RWPE2 (cell line): ENCODE results near the gene CYTL1.

ENCODE experiments used
- ATAC-seq: fragments of 200-7000 bp; cut with Tn5 transposase; 3 replicates; pipeline ENCODE4 v1.9.1; 2021; ENCODE audit warnings: low read depth
- DNase-seq: peaks from one replicate; pipeline ENCODE4 v3.0.0-alpha.2; 2020; ENCODE audit warnings: low spot score
- H3K27ac ChIP-seq: fragments of 450-650 bp; 2 replicates; pipeline ENCODE4 v1.5.1; 2017; ENCODE audit warnings: mild to moderate bottlenecking; ENCODE audit not compliant: poor library complexity, severe bottlenecking
- H3K27me3 ChIP-seq: fragments of 250-450 bp; sonication (Bioruptor Pico); 2 replicates; pipeline ENCODE4 v1.5.1; 2021; ENCODE audit warnings: mild to moderate bottlenecking, moderate library complexity; ENCODE audit not compliant: insufficient read depth, poor library complexity, severe bottlenecking
- H3K36me3 ChIP-seq: fragments of 250-450 bp; sonication (Bioruptor Pico); 2 replicates; pipeline ENCODE4 v1.5.1; 2020; ENCODE audit warnings: low read depth, mild to moderate bottlenecking, moderate library complexity
- H3K4me1 ChIP-seq: fragments of 250-450 bp; sonication (Bioruptor Pico); 2 replicates; pipeline ENCODE4 v1.5.1; 2021; ENCODE audit warnings: mild to moderate bottlenecking, moderate library complexity; ENCODE audit not compliant: insufficient read depth, poor library complexity, severe bottlenecking
- H3K4me3 ChIP-seq: fragments of 250-450 bp; sonication (Bioruptor Pico); 2 replicates; pipeline ENCODE4 v1.5.1; 2021; ENCODE audit warnings: mild to moderate bottlenecking, moderate library complexity; ENCODE audit not compliant: severe bottlenecking
- H3K9me3 ChIP-seq: fragments of 250-450 bp; sonication (Bioruptor Pico); 2 replicates; pipeline ENCODE4 v1.5.1; 2021; ENCODE audit warnings: mild to moderate bottlenecking, moderate library complexity; ENCODE audit not compliant: severe bottlenecking
- TF ChIP-seq, protein P1 (sequence below): fragments of 450-650 bp; IDR thresholded peaks from one replicate; pipeline ENCODE4 v1.5.1; 2017; ENCODE audit warnings: mild to moderate bottlenecking, moderate library complexity; ENCODE audit not compliant: poor library complexity, severe bottlenecking

CYTL1 gene

DNA sequence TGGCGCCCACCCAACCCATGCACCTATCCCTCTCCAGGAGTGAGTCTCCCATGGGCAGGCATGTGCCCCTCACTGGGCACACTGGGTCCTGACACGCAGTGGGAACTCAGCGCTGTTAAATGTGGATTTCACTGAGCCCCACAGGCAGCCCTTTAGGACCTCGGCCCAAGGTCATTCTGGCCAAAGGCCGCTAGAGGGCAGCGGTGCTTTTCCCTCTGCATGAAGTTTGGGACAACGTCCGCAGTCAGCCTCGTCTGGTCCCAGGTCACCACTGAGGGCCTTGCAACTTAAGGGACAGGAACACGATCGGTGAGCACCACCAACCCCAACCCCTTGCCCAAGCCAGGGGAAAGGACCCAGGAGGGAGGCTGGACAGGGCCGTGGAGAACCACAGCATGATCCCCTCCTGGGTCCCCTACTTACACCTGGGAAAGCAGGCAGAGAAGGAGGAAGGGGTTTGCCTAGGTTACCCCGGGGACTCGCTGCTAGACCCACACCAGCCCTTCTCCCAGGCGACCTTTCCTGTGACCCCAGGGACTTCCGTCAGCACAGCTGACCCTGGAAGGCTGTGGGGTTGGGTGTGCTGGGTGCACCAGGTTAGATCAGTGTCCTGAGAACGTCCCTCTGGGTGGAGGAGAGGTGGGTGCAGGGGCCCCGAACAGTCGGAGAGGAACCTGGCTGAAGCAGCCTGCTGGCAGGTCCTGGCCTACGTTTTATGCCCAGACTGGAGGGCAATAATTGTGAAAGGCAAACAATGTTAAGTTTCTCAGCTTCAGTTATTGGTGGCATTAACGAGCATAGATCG, 24.0 kb downstream of the CYTL1 start:
- H3K27me3 ChIP-seq, result peaks cover 12% of the 10 kb centered on the region
- no peaks in the 10 kb centered on the region for H3K4me1 ChIP-seq
- peak; percentile 84 for ATAC-seq
- H3K4me3 ChIP-seq, result no peak overlapping the region
- TF ChIP-seq, protein P1, sequence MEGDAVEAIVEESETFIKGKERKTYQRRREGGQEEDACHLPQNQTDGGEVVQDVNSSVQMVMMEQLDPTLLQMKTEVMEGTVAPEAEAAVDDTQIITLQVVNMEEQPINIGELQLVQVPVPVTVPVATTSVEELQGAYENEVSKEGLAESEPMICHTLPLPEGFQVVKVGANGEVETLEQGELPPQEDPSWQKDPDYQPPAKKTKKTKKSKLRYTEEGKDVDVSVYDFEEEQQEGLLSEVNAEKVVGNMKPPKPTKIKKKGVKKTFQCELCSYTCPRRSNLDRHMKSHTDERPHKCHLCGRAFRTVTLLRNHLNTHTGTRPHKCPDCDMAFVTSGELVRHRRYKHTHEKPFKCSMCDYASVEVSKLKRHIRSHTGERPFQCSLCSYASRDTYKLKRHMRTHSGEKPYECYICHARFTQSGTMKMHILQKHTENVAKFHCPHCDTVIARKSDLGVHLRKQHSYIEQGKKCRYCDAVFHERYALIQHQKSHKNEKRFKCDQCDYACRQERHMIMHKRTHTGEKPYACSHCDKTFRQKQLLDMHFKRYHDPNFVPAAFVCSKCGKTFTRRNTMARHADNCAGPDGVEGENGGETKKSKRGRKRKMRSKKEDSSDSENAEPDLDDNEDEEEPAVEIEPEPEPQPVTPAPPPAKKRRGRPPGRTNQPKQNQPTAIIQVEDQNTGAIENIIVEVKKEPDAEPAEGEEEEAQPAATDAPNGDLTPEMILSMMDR, result peak; percentile 91
- no peak for DNase-seq
- H3K36me3 ChIP-seq, result no peaks in the 10 kb centered on the region
- no peaks in the 10 kb centered on the region for H3K9me3 ChIP-seq
- no peak overlapping the region for H3K27ac ChIP-seq

DNA sequence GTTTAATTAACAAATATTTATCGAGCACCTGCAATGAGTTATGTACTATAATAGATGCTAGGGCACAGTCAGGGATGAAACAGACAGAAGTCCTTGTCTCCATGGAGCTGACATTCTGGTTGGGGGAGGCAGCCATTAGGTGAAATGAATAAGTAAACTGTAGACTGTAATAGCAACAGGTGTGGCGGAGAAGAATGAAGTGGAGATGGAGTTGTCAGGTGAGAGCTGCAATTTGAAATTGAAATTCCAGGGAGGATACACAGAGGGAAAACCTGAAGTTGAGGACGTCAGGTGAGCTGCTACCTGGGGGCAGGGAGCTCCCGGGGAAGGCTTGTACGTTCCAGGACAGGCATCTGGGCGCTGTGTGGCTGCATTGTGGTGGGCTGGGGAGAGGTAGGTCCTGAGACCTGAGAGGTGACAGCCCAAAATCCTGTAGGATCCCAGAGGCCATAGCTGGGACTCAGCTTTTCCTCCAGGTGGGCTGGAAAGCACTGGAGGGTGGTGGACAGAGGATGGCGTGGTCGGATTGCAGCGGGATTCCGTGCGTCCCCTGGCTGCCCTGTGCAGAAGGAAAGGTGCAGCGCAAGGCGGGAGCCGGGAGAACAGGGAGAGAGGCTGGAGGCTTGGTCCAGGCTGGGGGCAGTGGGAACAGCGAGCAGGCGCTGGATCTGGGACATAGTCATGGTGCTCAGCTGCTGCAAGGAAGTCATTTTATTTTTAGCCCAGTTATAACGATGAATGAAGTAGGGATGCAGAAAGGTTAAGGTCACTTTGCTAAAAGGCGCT, 24.8 kb downstream of the CYTL1 start:
- Histone ChIP-seq H3K4me1 (no peaks in the 10 kb centered on the region), H3K27me3 (peaks cover 4% of the 10 kb centered on the region), H3K4me3 (no peak overlapping the region), H3K9me3 (no peaks in the 10 kb centered on the region), H3K36me3 (no peaks in the 10 kb centered on the region), H3K27ac (no peak overlapping the region)
- no peak; the same call in 2 of the 3 replicates for ATAC-seq
- no peak for DNase-seq
- TF ChIP-seq, protein P1, result no peak

DNA sequence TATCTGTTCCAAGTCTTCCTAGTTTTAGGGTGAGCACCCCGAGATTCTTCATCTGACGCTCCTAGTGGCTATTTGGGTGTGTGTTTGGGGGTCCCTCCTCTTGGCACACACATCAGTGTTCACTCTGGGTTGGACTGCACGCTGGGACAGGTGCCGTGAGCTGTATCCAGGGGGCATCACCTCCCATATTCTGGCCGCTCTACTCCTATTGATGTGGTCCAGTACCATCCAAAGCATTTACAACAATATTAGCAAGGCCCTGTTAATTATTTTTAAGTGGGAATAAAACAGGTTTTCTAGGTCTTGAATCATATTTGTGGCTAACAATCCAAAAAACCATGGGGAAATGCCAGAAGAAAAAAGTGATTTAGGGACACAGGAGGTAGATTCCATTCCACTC, 26.4 kb downstream of the CYTL1 start:
- Histone ChIP-seq H3K27ac (no peak overlapping the region), H3K4me1 (no peaks in the 10 kb centered on the region), H3K27me3 (no peaks in the 10 kb centered on the region), H3K9me3 (no peaks in the 10 kb centered on the region), H3K4me3 (no peak overlapping the region), H3K36me3 (no peaks in the 10 kb centered on the region)
- TF ChIP-seq, protein P1, result no peak
- no peak for ATAC-seq
- no peak for DNase-seq

DNA sequence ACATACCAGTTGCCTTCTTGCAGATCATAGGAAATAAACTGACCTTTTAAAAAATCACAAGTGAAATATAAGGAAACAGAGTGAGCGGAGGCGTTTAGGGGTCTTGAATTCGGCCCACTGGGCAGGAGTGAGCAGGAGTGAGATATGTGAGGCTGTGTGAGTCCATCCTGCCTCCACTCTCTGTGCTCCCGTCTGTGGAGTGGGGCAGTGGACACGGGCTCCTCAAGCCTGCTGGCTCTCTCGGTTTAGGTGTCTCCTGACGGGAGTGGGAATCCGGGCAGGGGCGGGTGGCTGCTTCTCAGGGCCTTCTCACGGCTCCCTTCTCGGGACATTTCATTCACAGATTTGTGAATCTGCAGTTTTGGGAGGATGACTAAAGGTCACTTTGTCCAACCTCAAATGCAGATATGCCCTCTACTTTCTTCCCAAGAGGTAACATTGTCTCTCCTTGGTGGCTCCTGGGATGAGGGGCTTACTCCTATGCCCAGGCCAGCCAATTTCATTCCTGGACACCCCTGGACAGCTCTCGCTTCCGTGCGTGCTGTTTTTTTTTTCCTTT, 27.6 kb downstream of the CYTL1 start:
- TF ChIP-seq, protein P1, result no peak
- no peak overlapping the region for H3K27ac ChIP-seq
- ATAC-seq (no peak), DNase-seq (no peak)
- no peaks in the 10 kb centered on the region for H3K27me3 ChIP-seq
- H3K4me1 ChIP-seq, result no peaks in the 10 kb centered on the region
- H3K9me3 ChIP-seq, result no peaks in the 10 kb centered on the region
- H3K36me3 ChIP-seq, result no peaks in the 10 kb centered on the region
- H3K4me3 ChIP-seq, result no peak overlapping the region
